HG03457 (cell line): ENCODE results near the gene UNC45A.
"Not testable (repeated sequence)": the region's sequence is repeated elsewhere in the genome, so short reads cannot be mapped to it uniquely, and the experiment has no call there.

Experiments
- ATAC-seq: cut with Tn5 transposase; IDR thresholded peaks from one replicate; pipeline ENCODE4 v1.9.1; 2021; ENCODE audit warnings: moderate number of reproducible peaks; ENCODE audit not compliant: unreplicated experiment

Gene UNC45A

GRCh38 chr15:90917569-90917968 is 17.5 kb upstream of the UNC45A start:
- no peak for ATAC-seq

DNA sequence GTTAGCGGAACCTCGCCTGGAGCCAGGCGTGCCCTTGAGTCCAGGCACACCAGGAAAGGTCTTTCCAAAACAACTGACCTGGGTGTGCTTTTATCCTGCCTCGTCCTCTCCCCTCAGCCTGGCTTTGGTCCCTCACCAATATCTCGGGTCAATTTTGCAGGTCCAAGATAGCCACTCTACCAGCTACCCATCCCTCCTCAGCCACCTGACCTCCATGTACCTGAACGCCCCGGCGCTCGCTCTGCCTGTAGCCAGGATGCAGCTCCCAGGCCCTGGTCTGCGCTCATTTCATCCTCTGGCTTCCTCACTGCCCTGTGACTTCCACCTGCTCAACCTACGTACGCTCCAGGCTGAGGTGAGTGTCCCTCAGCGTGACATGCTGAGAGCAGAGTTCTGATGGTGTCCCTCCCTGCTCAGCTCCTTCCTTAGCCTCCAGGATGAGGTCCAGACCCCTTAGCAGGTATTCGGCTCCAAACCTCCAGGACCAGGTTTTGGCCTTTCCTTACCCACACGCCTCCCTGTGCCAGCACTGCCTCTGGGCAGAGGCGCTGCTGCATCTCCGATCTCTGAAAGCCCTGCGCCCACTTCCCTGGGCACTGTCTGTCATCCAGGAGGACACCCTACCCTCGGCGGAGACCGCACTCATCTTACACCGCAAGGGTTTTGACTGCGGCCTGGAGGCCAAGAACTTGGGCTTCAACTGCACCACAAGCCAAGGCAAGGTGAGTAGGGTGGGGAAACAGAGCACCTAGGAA is 16.9 kb upstream of the UNC45A start:
- no peak for ATAC-seq

DNA sequence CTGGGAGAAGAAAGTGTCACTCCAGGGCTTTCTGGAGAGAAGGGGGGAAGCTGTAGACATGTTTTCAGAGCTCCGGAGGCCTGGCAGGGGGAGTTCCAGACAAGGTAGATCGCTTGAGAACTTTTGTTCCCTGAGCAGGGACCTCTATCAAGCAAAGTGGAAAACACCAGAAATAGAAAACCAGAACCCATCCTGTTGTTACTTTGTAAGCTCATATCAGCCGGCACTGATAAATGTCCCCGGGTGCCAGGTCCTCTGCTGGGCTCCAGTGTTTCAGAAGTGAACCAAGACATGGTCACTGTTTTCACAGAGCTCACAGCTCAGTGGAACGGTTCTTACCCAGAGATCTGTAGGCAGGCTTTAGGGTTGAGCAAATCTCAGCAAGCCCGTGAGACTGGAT is 16.2 kb upstream of the UNC45A start:
- no peak for ATAC-seq

- no peak for ATAC-seq
Observed at GRCh38 chr15:90921887-90922286, 13.2 kb upstream of the UNC45A start.

DNA sequence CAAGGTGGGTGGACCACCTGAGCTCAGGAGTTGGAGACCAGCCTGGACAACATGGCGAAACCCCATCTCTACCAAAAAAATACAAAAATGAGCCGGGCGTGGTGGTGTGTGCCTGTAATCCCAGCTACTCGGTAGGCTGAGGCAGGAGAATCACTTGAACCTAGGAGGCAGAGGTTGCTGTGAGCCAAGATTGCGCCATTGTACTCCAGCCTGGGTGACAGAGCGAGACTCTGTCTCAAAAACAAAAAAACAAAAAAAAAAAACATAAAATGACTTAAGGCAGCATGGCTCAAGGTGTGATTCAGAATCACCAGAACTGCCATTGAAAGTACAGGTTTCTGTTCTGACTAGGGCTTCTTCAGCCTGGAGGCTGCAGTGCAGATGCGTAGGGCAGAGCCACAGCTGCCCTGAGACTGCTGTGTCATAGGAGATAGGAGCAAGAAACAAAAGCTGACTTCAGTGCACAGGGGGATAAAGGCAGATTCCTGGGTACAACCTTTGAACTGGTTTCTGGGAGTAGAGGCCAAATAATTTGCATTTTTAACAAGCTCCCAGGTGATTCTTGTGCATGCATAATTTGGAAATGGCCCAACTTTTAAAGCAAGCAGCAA is 12.3 kb upstream of the UNC45A start:
- not testable (repeated sequence) for ATAC-seq

GRCh38 chr15:90924375-90924774 is 10.7 kb upstream of the UNC45A start:
- peak; percentile 67 for ATAC-seq

GRCh38 chr15:90926766-90927165 is 8.3 kb upstream of the UNC45A start:
- not testable (repeated sequence) for ATAC-seq

DNA sequence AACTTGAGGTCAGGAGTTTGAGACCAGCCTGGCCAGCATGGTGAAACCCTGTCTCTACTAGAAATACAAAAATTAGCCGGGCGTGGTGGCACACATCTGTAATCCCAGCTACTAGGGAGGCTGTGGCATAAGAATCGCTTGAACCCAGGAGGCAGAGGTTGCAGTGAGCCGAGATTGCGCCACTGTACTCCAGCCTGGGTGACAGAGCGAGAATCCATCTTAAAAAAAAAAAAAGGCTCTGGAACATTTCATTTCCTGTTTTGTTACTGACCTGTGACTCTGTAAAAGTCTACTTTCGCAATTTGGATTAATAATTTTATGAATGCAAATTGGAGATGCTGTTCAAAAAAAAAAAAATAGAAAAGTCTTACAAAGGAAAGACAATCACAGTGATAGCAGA is 7.0 kb upstream of the UNC45A start:
- not testable (repeated sequence) for ATAC-seq

DNA sequence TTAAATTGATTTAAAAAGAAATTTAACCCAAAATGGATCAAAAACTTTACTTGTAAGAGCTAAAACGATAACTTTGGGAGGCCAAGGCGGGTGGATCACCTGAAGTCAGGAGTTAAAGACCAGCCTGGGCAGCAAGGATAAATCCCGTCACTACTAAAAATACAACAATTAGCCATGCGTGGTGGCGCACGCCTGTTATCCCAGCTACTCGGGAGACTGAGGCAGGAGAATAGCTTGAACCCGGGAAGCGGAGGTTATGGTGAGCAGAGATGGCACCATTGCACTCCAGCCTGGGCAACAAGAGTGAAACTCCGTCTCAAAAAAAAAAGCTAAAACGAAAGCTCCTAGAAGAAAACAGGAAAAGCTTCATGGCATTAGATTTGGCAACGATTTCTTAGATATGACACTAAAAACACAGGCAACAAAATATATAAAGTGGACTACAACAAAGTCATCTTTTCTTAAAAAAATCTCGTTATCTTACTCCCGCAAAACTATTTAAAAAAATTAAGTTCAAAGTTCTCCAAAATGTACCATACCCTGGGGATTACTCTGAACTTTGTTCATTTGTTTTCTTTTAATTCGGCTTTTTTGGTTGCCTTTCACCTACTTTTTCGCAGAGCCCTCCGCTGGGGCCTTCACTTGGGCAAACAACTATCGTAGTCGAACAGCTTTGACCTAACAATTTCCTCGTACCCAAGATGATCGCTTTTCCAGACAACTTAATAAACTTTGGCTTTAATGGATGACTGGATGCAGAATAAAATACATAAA is 5.7 kb upstream of the UNC45A start:
- no peak for ATAC-seq

- no peak for ATAC-seq
Observed at GRCh38 chr15:90930861-90931574, 4.1 kb upstream of the UNC45A start.

GRCh38 chr15:90931575-90931827 is 3.6 kb upstream of the UNC45A start:
- no peak for ATAC-seq

GRCh38 chr15:90931828-90932659 is 3.0 kb upstream of the UNC45A start, which contains the start of gene HDDC3:
Gene HDDC3, minus strand, starts transcription at chr15:90932549. Its CDS starts 9 bp downstream, at chr15:90932540.
- ATAC-seq: peak; percentile 38

DNA sequence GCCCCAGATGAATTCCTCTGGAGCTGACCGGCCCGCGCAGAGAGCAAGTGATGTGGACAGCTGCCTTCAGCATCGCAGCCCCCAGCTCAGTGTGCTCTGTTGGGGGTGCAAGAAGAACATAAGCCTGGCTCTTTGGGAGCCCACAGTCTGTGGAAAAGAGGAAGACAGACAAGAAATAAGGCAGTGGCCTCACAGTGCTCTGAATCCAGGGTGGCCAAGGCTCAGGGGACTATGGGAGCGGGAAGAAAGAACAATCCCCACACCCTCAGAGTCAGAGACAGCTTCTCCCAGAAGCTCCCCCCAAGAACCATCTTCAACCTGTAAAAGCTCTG is 2.5 kb upstream of the UNC45A start:
- no peak for ATAC-seq

DNA sequence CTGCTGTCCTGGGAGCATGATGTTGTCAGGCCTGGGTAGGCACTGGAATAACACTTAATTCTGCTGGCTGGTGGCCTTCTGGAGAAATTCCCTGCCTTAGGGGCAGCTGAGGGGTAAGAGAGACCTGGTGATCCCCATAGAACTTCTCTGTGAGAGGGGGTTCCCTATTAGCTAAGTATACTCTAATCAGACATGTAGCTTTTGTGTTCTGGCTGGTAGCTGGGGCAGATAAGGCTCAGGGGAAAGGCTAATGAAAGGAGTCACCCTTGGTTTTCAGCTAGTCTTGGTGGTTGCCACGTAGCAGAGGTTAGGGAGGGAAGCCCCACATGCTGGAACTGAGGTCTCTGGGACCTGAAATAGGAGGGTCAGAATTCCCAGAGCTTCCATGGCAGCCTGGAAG is 1.8 kb upstream of the UNC45A start:
- ATAC-seq: no peak

GRCh38 chr15:90934256-90934948 is 683 bp upstream of the UNC45A start:
- peak; percentile 27 for ATAC-seq

- no peak for ATAC-seq
Observed at GRCh38 chr15:90936823-90937222, 1.7 kb downstream of the UNC45A start.

DNA sequence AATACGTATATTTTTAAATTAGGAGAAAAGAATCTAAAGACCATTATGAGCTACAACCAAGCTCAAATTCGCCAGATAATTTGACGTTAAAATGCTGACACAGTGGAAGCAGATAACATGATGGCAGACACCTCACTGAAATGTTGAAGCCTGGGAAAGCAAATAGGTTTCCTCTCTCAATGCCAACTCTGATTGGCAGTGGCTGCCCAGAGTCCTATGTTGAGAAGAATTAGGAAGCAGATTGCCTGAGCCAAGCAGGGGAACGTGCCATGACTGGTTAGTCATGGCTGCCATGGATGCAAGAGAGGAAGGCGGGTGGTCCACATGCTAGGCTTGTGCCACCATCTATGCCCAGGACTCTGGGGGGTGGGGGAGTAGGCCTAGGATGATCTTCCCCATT is 3.2 kb downstream of the UNC45A start:
- ATAC-seq: no peak

- ATAC-seq: no peak
Observed at GRCh38 chr15:90939756-90940155, 4.7 kb downstream of the UNC45A start.

DNA sequence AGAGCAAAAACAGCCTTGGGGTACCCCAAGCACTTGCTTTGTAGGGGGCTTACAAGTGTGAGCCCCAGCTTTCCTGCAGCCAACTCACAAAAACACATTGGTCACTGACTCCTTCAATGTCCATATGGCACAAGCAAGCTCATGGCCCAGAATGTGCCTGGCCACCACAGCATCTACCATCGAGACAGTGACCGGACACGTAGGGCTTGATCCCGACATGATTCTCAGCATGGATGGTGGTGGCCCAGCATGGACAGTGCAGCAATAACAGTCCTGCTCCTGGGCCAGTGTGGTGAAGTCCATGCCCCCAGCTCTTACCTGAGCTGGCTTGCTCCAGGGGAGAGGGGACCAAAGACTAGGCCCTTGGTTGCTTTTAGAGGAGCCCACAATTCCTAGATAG is 6.0 kb downstream of the UNC45A start:
- no peak for ATAC-seq
